HT-29 (cell line): ENCODE measurements around the gene MPDU1. TPM values are rescaled to one million over a fixed set of nuclear protein-coding genes. Genes with fewer than 3 reads are reported as not detected.
"Not testable (repeated sequence)": the region's sequence is repeated elsewhere in the genome, so short reads cannot be mapped to it uniquely, and the experiment has no call there.

Experiments used
- DNase-seq: peaks from one replicate; pipeline ENCODE4 v3.0.0-alpha.2; 2015; ENCODE audit warnings: low spot score
- total RNA-seq: library from RNA; depleted of rRNA; stranded (reverse); fragments of >200 nt; shearing (Covaris generic); gene quantifications from 2 replicates; pipeline ENCODE4 v1.2.3, GENCODE V29; 2014

Gene MPDU1
- total RNA-seq, 1 experiment from 2014 or later = 81.4 TPM

DNA sequence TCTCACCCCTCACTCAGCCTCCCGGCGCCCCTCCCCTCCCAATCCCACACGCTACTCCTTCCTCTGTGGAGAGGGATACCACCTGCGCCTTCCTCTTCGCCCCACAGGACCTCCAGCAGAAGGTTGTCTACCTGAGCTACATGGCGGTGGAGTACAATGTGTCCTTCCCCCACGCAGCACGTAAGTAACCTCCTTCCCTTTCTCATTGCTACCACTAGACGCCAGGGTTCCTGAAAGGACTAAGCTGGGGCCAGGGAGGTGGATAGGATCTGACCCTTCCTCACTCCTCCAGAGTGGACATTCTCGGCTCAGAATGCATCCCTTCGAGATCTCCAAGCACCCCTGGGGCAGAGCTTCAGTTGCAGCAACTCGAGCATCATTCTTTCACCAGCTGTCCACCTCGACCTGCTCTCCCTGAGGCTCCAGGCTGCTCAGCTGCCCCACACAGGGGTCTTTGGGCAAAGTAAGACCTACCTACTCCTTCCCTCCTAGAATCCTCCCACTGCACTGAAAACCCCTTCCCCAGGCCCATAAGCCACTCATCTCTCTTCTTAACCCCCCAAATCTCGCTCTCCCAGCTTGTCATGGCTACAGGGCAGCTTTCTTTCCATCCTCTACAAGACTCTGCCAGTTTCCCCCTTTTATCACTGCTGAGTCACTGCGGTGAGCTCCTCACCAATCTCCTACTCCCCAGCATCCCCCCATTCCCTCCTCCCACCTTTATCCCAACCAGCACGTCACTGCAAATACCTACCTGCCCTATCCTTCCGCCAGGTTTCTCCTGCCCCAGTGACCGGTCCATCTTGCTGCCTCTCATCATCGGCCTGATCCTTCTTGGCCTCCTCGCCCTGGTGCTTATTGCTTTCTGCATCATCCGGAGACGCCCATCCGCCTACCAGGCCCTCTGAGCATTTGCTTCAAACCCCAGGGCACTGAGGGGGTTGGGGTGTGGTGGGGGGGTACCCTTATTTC is 2.8 kb upstream of the MPDU1 start:
- no peak for DNase-seq

DNA sequence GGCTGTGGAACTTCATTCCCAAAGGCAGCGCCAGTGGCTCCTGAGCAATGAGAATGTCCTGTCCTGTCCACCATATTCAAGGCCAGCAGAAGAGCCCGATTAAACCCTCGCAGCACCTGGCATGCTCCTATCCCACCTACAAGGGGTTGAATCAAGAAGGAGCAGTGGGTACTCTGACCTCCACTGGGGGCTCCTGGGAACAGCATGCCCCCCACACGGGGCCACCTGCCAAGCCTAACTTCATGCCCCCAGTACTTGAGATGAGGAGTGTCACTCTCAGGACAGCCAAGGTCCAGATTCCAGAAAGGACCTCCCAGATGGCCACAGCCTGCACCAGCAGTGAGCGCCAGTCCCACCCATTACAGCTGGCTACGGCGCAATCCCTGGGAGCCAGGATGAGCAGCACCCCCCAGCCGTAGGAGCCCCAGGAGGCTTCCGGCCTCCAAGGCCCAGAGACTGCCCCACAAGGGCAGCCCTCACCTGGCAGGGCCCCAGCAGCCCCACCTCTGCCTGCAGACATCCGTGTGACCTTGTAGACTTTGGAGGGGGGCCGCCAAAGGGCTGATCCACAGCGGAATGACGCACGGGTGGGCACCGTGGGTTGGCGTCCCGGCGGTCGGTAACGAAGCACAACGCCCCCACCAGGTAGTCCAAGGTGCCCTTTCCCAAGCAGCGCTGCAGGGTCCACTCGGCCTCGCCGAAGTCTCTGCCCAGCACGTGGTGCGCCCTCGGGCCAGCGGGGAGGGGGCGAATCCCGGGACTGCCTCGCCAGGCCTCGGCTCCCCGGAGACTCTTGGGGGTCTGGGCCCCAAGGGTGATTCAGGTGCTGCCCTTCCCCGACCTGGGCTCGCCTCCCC is 1.0 kb upstream of the MPDU1 start:
- no peak for DNase-seq

DNA sequence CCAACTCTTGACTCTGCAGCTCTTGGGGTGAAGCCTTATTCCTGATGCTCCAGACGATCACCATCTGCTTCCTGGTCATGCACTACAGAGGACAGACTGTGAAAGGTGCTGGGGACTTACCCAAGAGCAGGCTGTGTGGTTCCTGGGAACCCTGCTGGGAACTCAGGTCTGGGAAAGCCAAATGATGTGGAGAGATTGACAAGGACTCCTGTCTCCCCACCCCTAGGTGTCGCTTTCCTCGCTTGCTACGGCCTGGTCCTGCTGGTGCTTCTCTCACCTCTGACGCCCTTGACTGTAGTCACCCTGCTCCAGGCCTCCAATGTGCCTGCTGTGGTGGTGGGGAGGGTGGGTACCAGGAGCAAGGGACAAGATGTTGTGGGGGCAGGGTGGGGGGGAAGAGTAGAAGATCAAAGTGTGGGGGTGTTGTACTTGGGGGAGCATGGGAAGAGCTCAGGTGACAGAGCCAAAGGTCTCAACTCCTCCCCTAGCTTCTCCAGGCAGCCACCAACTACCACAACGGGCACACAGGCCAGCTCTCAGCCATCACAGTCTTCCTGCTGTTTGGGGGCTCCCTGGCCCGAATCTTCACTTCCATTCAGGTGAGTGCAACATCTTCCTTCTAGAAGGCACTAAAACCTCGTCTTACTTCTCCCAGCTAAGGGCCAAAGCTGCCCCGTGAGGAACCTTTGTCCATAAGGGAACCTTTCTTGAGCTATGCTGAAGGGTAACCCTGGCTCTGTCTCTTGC is 3.2 kb downstream of the MPDU1 start:
- DNase-seq = peak; percentile 69

DNA sequence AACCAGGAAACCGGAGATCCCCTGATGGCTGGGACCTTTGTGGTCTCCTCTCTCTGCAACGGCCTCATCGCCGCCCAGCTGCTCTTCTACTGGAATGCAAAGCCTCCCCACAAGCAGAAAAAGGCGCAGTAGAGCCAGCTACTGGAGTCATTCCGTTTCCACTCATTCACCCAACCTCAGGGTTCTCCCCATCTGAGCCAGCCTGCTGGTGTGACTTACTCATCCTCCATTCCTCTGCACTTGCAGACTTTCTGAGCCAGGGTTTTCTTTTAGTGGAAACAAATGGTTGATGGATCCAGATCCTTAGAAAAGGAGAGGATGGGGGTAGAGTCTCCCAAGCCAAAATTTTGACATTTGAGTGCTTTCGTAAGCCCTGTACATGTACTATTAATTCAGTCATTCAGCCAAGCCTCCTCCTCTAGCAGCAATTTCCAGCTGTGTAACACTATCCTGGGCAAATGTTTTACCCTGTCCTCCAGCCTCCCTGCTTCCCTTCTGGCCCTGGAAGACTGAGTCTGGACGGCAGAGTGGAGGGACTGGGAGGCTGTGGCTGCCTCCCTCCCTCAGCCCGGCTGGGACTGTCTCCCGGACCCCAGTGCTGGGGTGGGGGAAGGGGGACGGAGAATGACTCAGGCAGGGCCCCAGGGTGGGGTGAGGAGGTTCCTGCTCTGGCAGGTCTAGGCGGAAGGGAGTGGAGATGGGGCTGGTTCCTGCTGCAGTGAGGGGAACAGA is 3.9 kb downstream of the MPDU1 start:
- no peak for DNase-seq

DNA sequence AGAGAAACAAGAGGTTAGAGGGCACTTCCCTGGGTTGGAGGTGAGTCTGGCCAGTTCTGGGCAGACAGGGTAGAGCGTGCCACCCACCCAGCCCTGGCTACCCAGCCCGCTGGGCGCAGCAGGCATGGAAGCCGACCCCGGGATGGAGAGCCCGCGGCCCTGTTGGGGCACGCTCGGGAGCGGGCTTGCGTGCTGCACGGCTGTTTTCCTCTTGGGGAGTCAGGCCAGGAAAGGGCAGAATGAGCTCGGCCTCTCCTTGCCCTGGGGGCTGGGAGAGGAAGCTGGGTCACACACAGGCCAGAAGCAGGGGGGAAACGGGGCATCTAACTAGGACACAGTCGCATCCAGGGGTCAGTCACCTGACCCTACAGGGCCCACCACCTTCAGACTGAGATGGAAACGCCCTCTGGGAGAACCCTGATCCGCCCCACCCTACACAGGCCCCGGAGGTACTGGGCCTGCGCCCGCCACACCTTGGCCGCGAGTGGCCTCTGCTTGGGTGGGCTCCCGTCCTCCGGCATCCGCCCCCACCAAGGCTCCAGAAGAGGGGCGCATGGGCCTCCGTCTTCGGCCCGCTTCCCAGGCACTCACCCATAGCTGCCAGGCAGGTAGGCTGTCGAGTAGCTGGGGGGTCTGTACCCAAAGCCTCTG is 5.0 kb downstream of the MPDU1 start:
- DNase-seq = no peak

DNA sequence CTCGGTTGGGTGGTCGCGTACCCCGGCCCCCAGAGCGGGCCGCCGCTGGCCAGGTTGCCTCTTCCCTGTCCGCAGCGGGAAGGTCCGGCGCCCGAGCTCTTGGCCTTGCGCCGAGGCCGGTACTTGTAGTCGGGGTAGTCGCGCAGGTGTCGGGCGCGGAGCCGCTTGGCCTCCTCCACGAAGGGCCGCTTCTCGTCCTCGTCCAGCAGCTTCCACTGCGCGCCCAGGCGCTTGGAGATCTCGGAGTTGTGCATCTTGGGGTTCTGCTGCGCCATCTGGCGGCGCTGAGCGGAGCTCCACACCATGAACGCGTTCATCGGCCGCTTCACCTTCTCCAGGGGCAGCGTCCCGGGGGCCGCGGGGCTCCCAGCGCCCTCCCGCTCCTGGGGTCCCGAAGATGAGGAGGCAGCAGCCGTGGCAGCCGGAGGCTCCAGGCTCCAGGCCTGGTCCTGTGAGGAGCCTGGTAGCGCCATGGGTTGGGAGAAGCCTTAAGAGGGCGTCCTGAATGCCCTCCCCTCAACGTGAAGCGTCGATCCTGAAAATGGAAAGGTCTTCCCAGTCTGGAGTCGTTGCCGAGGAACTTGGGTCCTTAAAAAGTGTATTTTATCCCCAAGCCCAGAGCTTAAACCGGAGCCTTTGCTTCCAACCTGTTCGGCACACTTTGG is 5.7 kb downstream of the MPDU1 start:
- DNase-seq = no peak

DNA sequence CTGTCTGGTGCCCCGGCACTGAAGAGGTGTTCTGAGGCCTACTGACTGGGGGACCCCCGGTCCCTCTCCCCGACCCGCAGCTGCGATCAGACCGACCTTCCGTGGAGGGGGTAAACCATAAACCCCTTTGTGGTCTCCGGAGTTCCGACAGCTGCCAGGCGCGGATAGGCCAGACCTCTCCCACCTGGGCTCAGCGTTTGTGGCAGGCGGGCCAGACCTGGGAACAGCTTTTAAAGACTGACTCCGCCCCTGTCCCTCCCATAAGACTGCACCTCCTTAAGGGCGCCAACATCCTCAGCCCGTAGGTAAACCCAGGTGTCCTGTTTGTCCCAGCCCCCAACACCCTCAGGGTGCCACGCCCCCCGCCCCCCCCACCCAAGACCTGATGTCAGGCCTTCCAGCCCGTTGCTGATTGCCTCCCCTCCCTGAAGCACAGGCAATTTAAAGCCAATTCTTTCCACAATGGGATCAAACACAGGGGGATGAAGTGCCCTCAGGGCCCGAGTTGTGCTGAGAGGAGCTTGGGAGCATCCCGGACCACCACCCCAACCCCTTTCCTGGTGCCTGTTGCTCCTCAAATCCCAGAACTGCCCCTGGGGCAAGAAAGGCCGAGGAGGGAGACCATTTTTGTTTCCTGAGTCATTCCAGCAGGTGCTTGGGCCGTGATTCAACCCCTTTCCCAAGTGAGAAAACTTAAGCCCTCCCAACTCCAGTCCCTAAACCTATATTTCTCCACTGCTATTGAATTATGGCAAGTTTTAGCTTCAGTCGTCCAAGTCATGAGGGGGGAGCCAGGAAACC is 6.4 kb downstream of the MPDU1 start, which contains the start of gene SOX15:
Gene SOX15, minus strand, starts transcription at position 204 of the 801 bp plus-strand sequence. CDS start 418 bp downstream, outside the sequence.
- DNase-seq = no peak

DNA sequence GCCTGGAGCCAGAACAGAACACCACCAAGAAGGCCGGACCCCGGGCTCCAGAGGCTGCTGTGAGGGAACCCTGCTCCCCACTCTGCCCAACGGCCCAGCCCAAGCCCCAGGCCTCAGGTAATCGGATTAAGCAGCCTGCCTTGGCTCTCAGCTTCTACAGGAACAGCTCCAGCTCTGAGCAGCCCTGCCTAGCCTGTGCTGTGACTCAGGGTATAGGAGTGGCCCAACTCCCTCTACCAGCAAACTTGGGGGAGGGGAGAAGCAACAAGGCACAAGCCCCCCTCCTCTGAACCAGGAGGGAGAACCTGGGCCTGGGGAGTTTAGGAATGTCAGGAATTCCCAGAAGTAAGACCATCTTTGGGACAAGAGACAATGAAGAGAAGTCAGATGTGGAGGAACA is 7.1 kb downstream of the MPDU1 start:
- no peak for DNase-seq

DNA sequence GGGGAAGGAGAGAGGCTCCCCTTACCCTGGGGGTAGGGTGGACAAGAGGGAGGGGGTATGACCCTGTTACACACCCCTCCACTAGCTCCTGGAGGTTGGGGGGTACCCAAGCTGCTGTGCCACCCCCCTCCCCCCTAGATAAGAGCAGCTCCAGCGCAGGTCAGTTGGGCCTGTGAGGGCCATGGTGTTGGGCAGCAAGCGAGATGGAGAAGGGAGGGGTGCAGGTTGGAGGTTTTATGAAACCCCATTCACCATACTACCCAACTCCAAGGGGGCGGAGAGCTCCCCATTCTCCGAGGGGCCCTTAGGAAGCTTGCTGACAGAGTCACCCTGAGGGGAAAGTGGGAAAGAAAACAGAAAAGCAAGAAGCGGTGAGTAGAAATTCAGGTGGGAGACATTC is 7.9 kb downstream of the MPDU1 start:
- DNase-seq = no peak

DNA sequence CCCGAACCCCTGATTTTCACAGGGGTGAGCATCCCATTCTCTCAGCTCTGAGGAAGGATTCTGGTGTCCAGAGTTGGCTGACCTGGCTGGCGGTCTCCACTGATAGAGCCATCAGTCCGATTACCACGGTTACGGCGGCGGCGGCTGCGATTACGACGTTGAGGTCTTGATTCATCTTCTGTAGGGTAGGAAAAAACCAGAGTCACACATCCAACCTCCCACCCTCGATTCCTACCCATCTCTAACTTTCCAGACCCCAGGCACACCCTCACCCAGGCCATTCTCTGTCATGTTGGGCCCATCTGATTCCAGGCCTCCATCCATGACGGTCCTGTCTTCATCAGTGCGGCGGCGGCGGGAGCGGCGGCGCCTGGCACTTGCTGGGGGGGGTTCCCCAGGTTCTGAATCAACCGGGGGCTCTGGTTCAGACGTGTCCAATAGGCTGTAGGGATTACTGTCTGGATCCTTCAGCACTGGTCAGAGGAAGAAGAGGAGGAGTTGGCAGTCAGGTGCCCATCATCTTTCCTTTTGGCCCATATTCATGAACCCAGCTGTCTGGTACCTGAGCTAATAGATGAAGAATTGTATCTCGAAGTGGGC is 8.9 kb downstream of the MPDU1 start:
- no peak for DNase-seq

DNA sequence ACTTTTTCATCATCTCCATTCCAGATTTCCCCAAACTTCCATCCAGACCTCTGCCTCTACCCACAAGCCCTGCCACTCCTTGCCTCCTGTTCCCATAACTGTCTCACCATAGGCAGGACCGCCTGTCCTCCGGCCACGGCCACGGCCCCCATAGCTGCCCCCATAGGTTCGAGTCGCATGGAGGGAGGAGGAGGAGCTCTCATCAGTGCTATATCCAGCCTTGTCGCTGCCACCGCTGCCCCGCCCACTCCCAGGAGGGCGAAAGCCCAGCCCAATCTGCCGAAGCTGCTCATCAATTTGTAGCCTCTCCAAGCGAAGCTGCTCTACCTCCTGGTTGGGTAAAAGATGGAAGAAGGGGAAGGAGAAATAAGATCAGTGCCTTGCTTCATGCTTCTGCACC is 9.6 kb downstream of the MPDU1 start:
- DNase-seq = no peak

DNA sequence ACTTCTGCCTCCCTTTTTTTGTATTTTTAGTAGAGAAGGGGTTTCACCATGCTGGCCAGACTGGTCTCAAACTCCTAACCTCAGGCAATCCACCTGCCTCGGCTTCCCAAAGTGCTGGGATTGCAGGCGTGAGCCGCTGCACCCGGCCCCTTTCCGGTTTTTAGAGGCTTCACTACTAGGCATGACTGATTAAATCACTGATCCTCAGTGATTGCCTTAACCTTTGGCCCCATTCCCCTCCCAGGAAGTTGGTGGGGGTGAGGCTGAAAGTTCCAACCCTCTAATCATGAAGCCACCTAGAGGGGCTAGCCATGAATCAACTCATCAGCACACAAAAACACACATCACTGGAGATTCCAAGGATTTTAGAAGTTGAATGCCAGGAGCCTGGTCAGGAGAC is 13.9 kb downstream of the MPDU1 start:
- DNase-seq = not testable (repeated sequence)

DNA sequence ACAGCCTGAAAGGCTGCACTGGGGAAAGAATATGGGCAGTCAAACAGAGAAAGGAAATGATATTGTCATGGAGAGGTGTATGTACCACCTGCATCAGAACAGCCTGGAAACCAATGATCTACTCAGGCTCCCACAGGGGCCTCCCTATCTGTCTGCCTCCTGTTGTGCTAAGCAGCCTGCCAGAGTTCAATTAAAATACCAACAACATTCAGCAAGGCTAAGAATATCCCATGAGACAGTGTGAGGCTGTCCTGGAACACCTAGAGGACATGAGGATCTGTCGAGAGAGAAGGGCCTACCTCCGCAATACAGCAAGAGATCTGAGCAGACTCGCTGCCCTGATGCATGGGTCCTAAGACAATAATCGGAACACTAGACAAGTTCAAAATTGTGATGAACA is 22.6 kb downstream of the MPDU1 start:
- no peak for DNase-seq

DNA sequence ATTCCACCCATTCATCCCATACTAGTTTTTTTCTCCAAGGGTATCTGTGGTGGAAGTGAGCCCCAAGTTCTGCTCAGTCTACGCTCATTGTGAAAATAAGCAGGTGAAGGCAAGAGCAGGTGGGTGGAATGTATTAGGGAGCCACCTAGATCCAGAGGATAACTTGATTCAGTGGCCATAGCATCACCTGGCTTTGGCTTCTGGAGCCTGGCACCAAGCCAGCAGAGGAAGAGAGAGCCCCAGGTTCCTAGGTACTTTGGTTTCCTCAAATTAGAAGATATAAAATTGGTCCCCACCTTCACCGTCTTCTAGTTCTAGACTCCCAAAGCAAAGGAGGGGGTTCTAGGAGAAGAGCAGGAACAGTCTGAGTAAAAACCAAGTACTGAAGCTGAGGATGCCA is 27.0 kb downstream of the MPDU1 start:
- DNase-seq = no peak

DNA sequence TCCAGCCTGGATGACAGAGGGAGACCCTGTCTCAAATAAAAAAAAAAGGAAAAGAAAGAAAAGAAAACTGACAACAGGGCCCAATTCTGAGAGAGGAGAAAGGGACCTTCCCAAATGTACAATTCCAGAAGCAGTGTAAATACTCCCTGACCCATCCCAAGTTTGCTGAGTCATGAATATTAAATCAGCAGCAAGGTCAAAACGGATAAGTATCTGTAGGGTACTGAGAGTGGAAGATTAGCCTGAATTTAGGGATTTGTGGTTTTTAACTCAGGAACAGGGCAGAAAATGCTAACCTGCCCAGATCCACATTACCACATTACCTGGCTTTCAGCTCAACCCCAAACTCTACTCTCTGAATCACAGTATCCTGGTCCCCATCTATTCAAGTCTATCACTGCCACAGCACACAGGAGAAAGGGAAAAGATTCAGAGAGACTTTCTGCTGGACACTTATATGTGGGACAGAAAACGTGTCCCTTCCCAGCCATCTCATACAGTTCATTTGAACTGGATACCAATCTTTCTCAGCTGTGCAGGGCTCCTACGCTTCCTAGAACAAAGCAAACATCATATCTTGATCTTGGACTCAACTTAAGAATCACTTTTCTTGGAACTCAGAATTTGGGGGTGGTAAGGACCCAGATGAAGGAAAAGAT is 28.1 kb downstream of the MPDU1 start:
- no peak for DNase-seq

DNA sequence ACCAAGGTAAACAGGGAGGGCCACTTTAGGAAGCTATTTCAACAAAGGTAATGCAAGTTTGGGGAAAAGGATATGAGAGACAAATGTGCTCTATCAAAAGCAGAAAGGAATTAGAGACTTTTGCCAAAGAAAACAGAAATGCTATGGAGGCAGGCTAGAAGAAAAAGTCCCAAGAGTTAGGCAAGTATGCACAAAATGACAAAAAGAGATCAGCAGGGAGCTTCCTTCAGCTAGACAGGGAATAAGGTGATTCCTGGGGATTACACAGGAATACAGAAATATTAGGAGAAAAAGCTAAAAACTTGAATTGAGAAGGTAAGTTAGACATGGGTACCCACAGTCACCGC is 28.6 kb downstream of the MPDU1 start:
- DNase-seq = no peak

DNA sequence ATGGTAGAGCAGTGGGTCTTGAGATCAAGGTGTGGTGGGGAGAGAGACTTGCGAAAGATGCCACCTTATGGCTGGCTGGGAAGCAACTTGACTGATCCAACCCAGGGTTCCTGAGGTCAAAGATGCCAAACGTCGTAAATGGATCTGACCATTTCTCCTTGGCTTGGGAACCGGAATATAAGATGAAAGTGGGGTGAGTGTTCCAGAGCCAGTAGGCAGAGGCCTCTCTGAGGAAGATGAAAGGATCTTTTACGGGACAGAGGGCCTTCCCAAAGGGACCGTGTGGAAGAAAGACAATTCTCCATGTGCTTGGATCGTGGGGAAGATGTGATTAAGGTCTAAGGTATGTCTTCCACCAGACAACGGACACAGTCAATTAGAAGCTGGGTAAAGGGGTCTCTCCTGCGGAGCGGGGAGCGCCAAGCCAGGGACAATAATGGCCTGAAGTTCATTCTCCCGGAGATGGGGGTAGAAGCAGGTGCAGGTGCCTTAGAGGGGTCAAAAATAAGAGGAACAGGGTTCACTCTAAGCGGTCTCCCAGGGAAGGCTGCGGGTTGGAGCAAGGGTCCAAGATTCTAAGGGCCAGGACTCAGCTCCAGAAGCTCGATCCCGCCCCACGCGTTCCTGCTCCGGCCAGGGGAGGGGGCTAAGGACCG is 30.2 kb downstream of the MPDU1 start:
- peak; percentile 35 for DNase-seq
